ENCODE measurements around the gene NEK11.
"Not testable (repeated sequence)": the region's sequence is repeated elsewhere in the genome, so short reads cannot be mapped to it uniquely, and the experiment has no call there.

NEK11 gene

GRCh38 chr3:131361464-131362421 lies 335.1 kb downstream of the NEK11 start:
- DNase-seq = no peak

- DNase-seq = no peak
Measured at GRCh38 chr3:131363275-131363674, 336.6 kb downstream of the NEK11 start.

GRCh38 chr3:131370935-131371687 lies 344.4 kb downstream of the NEK11 start:
- DNase-seq = no peak

- no peak for DNase-seq
Measured at GRCh38 chr3:131371688-131372066, 345.0 kb downstream of the NEK11 start.

- no peak for DNase-seq
Measured at GRCh38 chr3:131374741-131375140, 348.1 kb downstream of the NEK11 start.

GRCh38 chr3:131380821-131381444 lies 354.3 kb downstream of the NEK11 start:
- not testable (repeated sequence) for DNase-seq

- peak; percentile 99 for DNase-seq
Measured at GRCh38 chr3:131381445-131382291, 355.0 kb downstream of the NEK11 start, which contains the start of gene NUDT16. NUDT16 (plus strand) TSS chr3:131381774; CDS start chr3:131381805, 31 bp downstream.

- peak; percentile 95 to 97 for DNase-seq
Measured at GRCh38 chr3:131386429-131387165, 359.9 kb downstream of the NEK11 start.

GRCh38 chr3:131387796-131388489 lies 361.3 kb downstream of the NEK11 start:
- DNase-seq = no peak

- no peak for DNase-seq
Measured at GRCh38 chr3:131388490-131388799, 361.8 kb downstream of the NEK11 start.

- DNase-seq = no peak
Measured at GRCh38 chr3:131390331-131390730, 363.7 kb downstream of the NEK11 start.

GRCh38 chr3:131393051-131393450 lies 366.4 kb downstream of the NEK11 start:
- no peak for DNase-seq

GRCh38 chr3:131393868-131394267 lies 367.2 kb downstream of the NEK11 start:
- no peak for DNase-seq

- DNase-seq = no peak
Measured at GRCh38 chr3:131394400-131394799, 367.7 kb downstream of the NEK11 start.

- DNase-seq = no peak
Measured at GRCh38 chr3:131396170-131396569, 369.5 kb downstream of the NEK11 start.

GRCh38 chr3:131397889-131398288 lies 371.2 kb downstream of the NEK11 start:
- no peak for DNase-seq
